ENCODE data around the gene PRRT3. TPM values are rescaled to one million over a fixed set of nuclear protein-coding genes. Genes with fewer than 3 reads are reported as not detected.
A peak's percentile ranks its signal among the peaks of the same experiment; 100 is the strongest.

PRRT3 gene
- total and polyA plus RNA-seq, 9 of the 15 experiments (the other 6 are each of a cell fraction or from before 2014, with no cell fraction given) = 0.06 to 1.9 (median 1.2) TPM

GRCh38 chr3:9978710-9979305 lies 26.6 kb upstream of the PRRT3 start (continued):
- TF ChIP-seq, protein P1, sequence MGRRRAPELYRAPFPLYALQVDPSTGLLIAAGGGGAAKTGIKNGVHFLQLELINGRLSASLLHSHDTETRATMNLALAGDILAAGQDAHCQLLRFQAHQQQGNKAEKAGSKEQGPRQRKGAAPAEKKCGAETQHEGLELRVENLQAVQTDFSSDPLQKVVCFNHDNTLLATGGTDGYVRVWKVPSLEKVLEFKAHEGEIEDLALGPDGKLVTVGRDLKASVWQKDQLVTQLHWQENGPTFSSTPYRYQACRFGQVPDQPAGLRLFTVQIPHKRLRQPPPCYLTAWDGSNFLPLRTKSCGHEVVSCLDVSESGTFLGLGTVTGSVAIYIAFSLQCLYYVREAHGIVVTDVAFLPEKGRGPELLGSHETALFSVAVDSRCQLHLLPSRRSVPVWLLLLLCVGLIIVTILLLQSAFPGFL (CRISPR knock-in tag; IDR thresholded peaks at IDR 0.05) = no peak
- TF ChIP-seq PBX2 (CRISPR knock-in tag; IDR thresholded peaks at IDR 0.05; ENCODE audit: low read depth) = no peak
- peak; percentile 26; the same call in 1 of the 2 replicates for TF ChIP-seq PBX2 (tag; conservative IDR thresholded peaks at IDR 0.05; ENCODE audit: low read depth)
- peak; percentile 60; the same call in 1 of the 2 replicates for TF ChIP-seq EP400 (IDR thresholded peaks at IDR 0.05)
- TF ChIP-seq ZNF165 (CRISPR knock-in tag; IDR thresholded peaks at IDR 0.05; ENCODE audit: borderline replicate concordance) = no peak
- no peak for TF ChIP-seq ZNF75A (CRISPR knock-in tag; IDR thresholded peaks at IDR 0.05)
- no peak for TF ChIP-seq ZC3H8 (IDR thresholded peaks at IDR 0.05)
- TF ChIP-seq SMARCA4 (IDR thresholded peaks at IDR 0.05) = peak; percentile 95
- no peak for TF ChIP-seq POLR2B (IDR thresholded peaks at IDR 0.05; ENCODE audit: low read depth, partially characterized antibody)
- TF ChIP-seq HCFC1 (IDR thresholded peaks at IDR 0.05; ENCODE audit: low read depth, low read length) = no peak
- no peak for TF ChIP-seq CBX1 (IDR thresholded peaks at IDR 0.05; ENCODE audit: low read depth)
- peak; percentile 95 for TF ChIP-seq PML (IDR thresholded peaks at IDR 0.05; ENCODE audit: low read length)
- no peak for TF ChIP-seq ZNF699 (CRISPR knock-in tag; IDR thresholded peaks at IDR 0.05; ENCODE audit: insufficient replicate concordance)
- peak; percentile 98 for TF ChIP-seq TEAD4 (IDR thresholded peaks at IDR 0.05; ENCODE audit: low read length)
- TF ChIP-seq TEAD4 (CRISPR knock-in tag; IDR thresholded peaks at IDR 0.05; ENCODE audit: borderline replicate concordance) = no peak
- no peak for TF ChIP-seq WHSC1 (IDR thresholded peaks at IDR 0.05; ENCODE audit: low read length)
- TF ChIP-seq GTF2F1 (IDR thresholded peaks at IDR 0.05; ENCODE audit: low read depth, low read length) = no peak
- TF ChIP-seq, protein P2, sequence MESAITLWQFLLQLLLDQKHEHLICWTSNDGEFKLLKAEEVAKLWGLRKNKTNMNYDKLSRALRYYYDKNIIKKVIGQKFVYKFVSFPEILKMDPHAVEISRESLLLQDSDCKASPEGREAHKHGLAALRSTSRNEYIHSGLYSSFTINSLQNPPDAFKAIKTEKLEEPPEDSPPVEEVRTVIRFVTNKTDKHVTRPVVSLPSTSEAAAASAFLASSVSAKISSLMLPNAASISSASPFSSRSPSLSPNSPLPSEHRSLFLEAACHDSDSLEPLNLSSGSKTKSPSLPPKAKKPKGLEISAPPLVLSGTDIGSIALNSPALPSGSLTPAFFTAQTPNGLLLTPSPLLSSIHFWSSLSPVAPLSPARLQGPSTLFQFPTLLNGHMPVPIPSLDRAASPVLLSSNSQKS (CRISPR knock-in tag; IDR thresholded peaks at IDR 0.05) = no peak
- no peak for TF ChIP-seq BHLHE40 (IDR thresholded peaks at IDR 0.05; ENCODE audit: low read length)
- no peak for TF ChIP-seq RBM34 (IDR thresholded peaks at IDR 0.05; ENCODE audit: borderline replicate concordance, insufficient read depth, low read length)
- TF ChIP-seq FOXM1 (IDR thresholded peaks at IDR 0.05; ENCODE audit: low read depth) = peak; percentile 88
- no peak for TF ChIP-seq FOXM1 (CRISPR knock-in tag; IDR thresholded peaks at IDR 0.05; ENCODE audit: low read depth)
- TF ChIP-seq MBD2 (IDR thresholded peaks at IDR 0.05; ENCODE audit: borderline replicate concordance, low read depth) = peak; percentile 52; the same call in 1 of the 2 replicates
- TF ChIP-seq NFYB (IDR thresholded peaks at IDR 0.05; ENCODE audit: extremely low read depth, insufficient read length) = no peak
- TF ChIP-seq RB1 (IDR thresholded peaks at IDR 0.05; ENCODE audit: low read depth) = no peak
- TF ChIP-seq ZFX (CRISPR knock-in tag; IDR thresholded peaks at IDR 0.05) = no peak
- TF ChIP-seq ZNF232 (CRISPR knock-in tag; IDR thresholded peaks at IDR 0.05) = no peak
- TF ChIP-seq HEY1 (CRISPR knock-in tag; IDR thresholded peaks at IDR 0.05; ENCODE audit: borderline replicate concordance) = no peak
- TF ChIP-seq ZNF217 (CRISPR knock-in tag; IDR thresholded peaks at IDR 0.05) = no peak

Measured in K562 (cell line).